Esophagus muscularis mucosa (tissue), 4 donors: ENCODE data around the gene CDC5L. TPM values are rescaled to one million over a fixed set of nuclear protein-coding genes. Genes with fewer than 3 reads are reported as not detected.

Experiments
- DNase-seq: peaks from one replicate; pipeline ENCODE4 v3.0.0-alpha.2; 2017; ENCODE audit errors: extremely low spot score
- H3K27ac ChIP-seq, 4 donors: fragments of 200-600 bp; sonication (generic); replicated peaks in 1 of 4; 1 replicate in 3 of 4; 2 replicates in 1 of 4; pipeline ENCODE4 v1.5.1; 2016 to 2019; ENCODE audit warnings: mild to moderate bottlenecking in 1 of 4
- H3K27me3 ChIP-seq, 4 donors: fragments of 200-600 bp; sonication (generic); one replicate each; pipeline versions ENCODE4 v1.5.1 to v1.6.0; 2016 to 2019
- H3K36me3 ChIP-seq, 4 donors: fragments of 200-600 bp; sonication (generic); one replicate each; pipeline ENCODE4 v1.5.1; 2016 to 2019
- H3K4me1 ChIP-seq, 4 donors: fragments of 200-600 bp; sonication (generic); one replicate each; pipeline ENCODE4 v1.5.1; 2016 to 2019
- H3K4me3 ChIP-seq, 4 donors: fragments of 200-600 bp; sonication (generic); 1 replicate in 2 of 4; 2 replicates in 2 of 4; pipeline ENCODE4 v1.5.1; 2016 to 2019; ENCODE audit warnings: mild to moderate bottlenecking in 4 of 4, moderate library complexity in 1 of 4
- H3K9me3 ChIP-seq, 4 donors: fragments of 200-600 bp; sonication (generic); 1 replicate in 3 of 4; 2 replicates in 1 of 4; pipeline ENCODE4 v1.5.1; 2016 to 2019
- CTCF ChIP-seq, 3 experiments: fragments of 200-600 bp in 2 of 3; fragments of 450-650 bp in 1 of 3; sonication (generic) in 2 of 3; IDR thresholded peaks; one replicate each; pipeline ENCODE4 v1.5.1; 2017 to 2019; ENCODE audit warnings: antibody characterized with exemption in 3 of 3, mild to moderate bottlenecking in 2 of 3, moderate library complexity in 1 of 3
- EP300 ChIP-seq: sonication (generic); formaldehyde crosslinking; IDR thresholded peaks from one replicate; pipeline ENCODE4 v1.6.1; 2017; ENCODE audit warnings: antibody characterized with exemption
- POLR2A ChIP-seq: fragments of 450-650 bp; IDR thresholded peaks from one replicate; pipeline ENCODE4 v1.6.1; 2017; ENCODE audit warnings: antibody characterized with exemption, moderate library complexity, mild to moderate bottlenecking, low read depth
- POLR2AphosphoS5 ChIP-seq, 2 donors: sonication (generic); formaldehyde crosslinking; IDR thresholded peaks; one replicate each; pipeline ENCODE4 v1.6.1; 2017; ENCODE audit warnings: antibody characterized with exemption in 2 of 2
- WGBS: methylation state at CpG from one replicate; pipeline ENCODE4 v1.1.5; 2018; 5-methylcytosine and 5-hydroxymethylcytosine counted together
- intact Hi-C: fragments of 100-400 bp; cut with DNase I; formaldehyde crosslinking; loops from one replicate; pipeline ENCODE4 v1.15.1; 2023
- total RNA-seq, 4 donors: library from RNA; depleted of rRNA; stranded (reverse); fragments of >200 nt; gene quantifications; one replicate each; pipeline versions ENCODE4 v1.1.0 to v1.2.1, GENCODE V29; 2016

CDC5L gene
- total RNA-seq, 4 donors from 2014 or later = 18.4 to 25.4 (median 21.9) TPM

- Histone ChIP-seq H3K4me1 (no peaks in the 10 kb centered on the region), H3K27ac (no peak overlapping the region), H3K27me3 (no peaks in the 10 kb centered on the region), H3K9me3 (no peaks in the 10 kb centered on the region), H3K36me3 (no peaks in the 10 kb centered on the region), H3K4me3 (no peak overlapping the region)
- intact Hi-C loops = no loop called here
- no peak for DNase-seq
- WGBS = 77% methylated on average over 6 of the region's 6 CpGs
- no peak for TF ChIP-seq EP300
- no peak for TF ChIP-seq POLR2AphosphoS5 (IDR thresholded peaks at IDR 0.05)
- TF ChIP-seq POLR2A = no peak
- TF ChIP-seq CTCF (IDR thresholded peaks at IDR 0.05) = no peak
Observed at GRCh38 chr6:44361947-44362346, 25.6 kb upstream of the CDC5L start.

GRCh38 chr6:44363377-44363926 lies 24.1 kb upstream of the CDC5L start:
- TF ChIP-seq POLR2AphosphoS5 (IDR thresholded peaks at IDR 0.05) (no peak), EP300 (no peak), POLR2A (no peak), CTCF (IDR thresholded peaks at IDR 0.05) (no peak)
- Histone ChIP-seq H3K27ac (no peak overlapping the region), H3K4me1 (no peaks in the 10 kb centered on the region), H3K9me3 (no peaks in the 10 kb centered on the region), H3K4me3 (no peak overlapping the region), H3K36me3 (no peaks in the 10 kb centered on the region), H3K27me3 (no peaks in the 10 kb centered on the region)
- 97% methylated on average over 3 of the region's 3 CpGs for WGBS
- intact Hi-C loops = no loop called here
- DNase-seq = no peak

- 90% methylated on average over 3 of the region's 3 CpGs for WGBS
- TF ChIP-seq CTCF (IDR thresholded peaks at IDR 0.05) (no peak), POLR2AphosphoS5 (IDR thresholded peaks at IDR 0.05) (no peak), POLR2A (no peak), EP300 (no peak)
- H3K9me3 ChIP-seq = no peaks in the 10 kb centered on the region
Observed at GRCh38 chr6:44366781-44367180, 20.7 kb upstream of the CDC5L start.

GRCh38 chr6:44367681-44368080 lies 19.8 kb upstream of the CDC5L start:
- no peaks in the 10 kb centered on the region for H3K4me1 ChIP-seq
- intact Hi-C loops = no loop called here
- TF ChIP-seq EP300 (no peak), POLR2A (no peak), CTCF (IDR thresholded peaks at IDR 0.05) (no peak), POLR2AphosphoS5 (IDR thresholded peaks at IDR 0.05) (no peak)
- 44% methylated on average over 2 of the region's 2 CpGs for WGBS
- no peaks in the 10 kb centered on the region for H3K27me3 ChIP-seq
- no peaks in the 10 kb centered on the region for H3K36me3 ChIP-seq
- H3K27ac ChIP-seq = no peak overlapping the region
- H3K9me3 ChIP-seq = no peaks in the 10 kb centered on the region
- DNase-seq = no peak
- H3K4me3 ChIP-seq = no peak overlapping the region

More at GRCh38 chr6:44366781-44367180, 20.7 kb upstream of the CDC5L start:
- Histone ChIP-seq H3K4me1 (no peaks in the 10 kb centered on the region), H3K27me3 (no peaks in the 10 kb centered on the region), H3K27ac (no peak overlapping the region), H3K36me3 (no peaks in the 10 kb centered on the region), H3K4me3 (no peak overlapping the region)
- intact Hi-C loops = no loop called here
- DNase-seq = no peak

- intact Hi-C loops = no loop called here
- Histone ChIP-seq H3K27me3 (no peaks in the 10 kb centered on the region), H3K4me3 (no peak overlapping the region), H3K27ac (no peak overlapping the region), H3K9me3 (no peaks in the 10 kb centered on the region), H3K36me3 (no peaks in the 10 kb centered on the region), H3K4me1 (no peaks in the 10 kb centered on the region)
- 91% methylated on average over 3 of the region's 3 CpGs for WGBS
- DNase-seq = no peak
- TF ChIP-seq CTCF (IDR thresholded peaks at IDR 0.05) = no peak
Observed at GRCh38 chr6:44373051-44373450, 14.5 kb upstream of the CDC5L start.
